Testis (tissue), 2 donors: ENCODE measurements around the gene BAD.

Experiments
- CTCF ChIP-seq, 3 experiments: fragments of 450-650 bp in 2 of 3; fragments of 200-600 bp in 1 of 3; sonication (generic) in 1 of 3; IDR thresholded peaks; one replicate each; pipeline ENCODE4 v1.5.1; 2016 to 2019; ENCODE audit warnings: antibody characterized with exemption in 3 of 3, mild to moderate bottlenecking in 2 of 3, moderate library complexity in 1 of 3
- POLR2A ChIP-seq: fragments of 450-650 bp; IDR thresholded peaks from one replicate; pipeline ENCODE4 v1.6.1; 2017; ENCODE audit warnings: antibody characterized with exemption, mild to moderate bottlenecking, moderate library complexity

- TF ChIP-seq POLR2A: no peak
- TF ChIP-seq CTCF (IDR thresholded peaks at IDR 0.05): no peak
Observed at GRCh38 chr11:64314146-64314804, 29.8 kb upstream of the BAD start.
